HepG2 (cell line): ENCODE data around the gene LHX5. TPM values are rescaled to one million over a fixed set of nuclear protein-coding genes. Genes with fewer than 3 reads are reported as not detected.

ENCODE experiments used
- ATAC-seq: fragments of 200-7000 bp; cut with Tn5 transposase; 3 replicates; pipeline ENCODE4 v1.9.1; 2020; ENCODE audit warnings: mild to moderate bottlenecking, moderate library complexity
- BruUV-seq: library from RNA; stranded (reverse); fragments of 400-500 nt; replicated peaks from 2 replicates; lab custom pipeline; 2021; lab: Mats Ljungman, UMichigan
- CTCF ChIA-PET: fragments of 300-600 bp; formaldehyde crosslinking; extraction: SDS; loops from one replicate; lab custom pipeline; 2021; ENCODE audit warnings: low total read pairs, inconsistent platforms, low intra/inter-chr PET ratio; lab: Yijun Ruan, JAX
- POLR2A ChIA-PET: fragments of 350-600 bp; sonication (Branson Sonifier 250); formaldehyde crosslinking; loops from one replicate; lab custom pipeline; 2020; ENCODE audit warnings: antibody characterized with exemption, inconsistent platforms; lab: Yijun Ruan, JAX
- DNase-seq: peaks from one replicate; pipeline ENCODE4 v3.0.0-alpha.2; 2015; ENCODE audit warnings: low spot score
- FAIRE-seq: peaks from 3 replicates; lab custom pipeline; 2011; peaks lifted over from hg19 to GRCh38; lab: Jason Lieb, UNC
- H2AFZ ChIP-seq: one replicate; pipeline ENCODE4 v1.6.1; 2011; ENCODE audit warnings: low read length, inconsistent platforms
- H3K27ac ChIP-seq: fragments of 300-600 bp; 3 replicates; pipeline ENCODE4 v1.8.0; 2011; ENCODE audit warnings: mixed run types, mild to moderate bottlenecking, mixed read lengths, low read length, inconsistent platforms; ENCODE audit not compliant: insufficient read depth; ENCODE audit errors: extremely low read length
- H3K27me3 ChIP-seq, 2 experiments: fragments of 200-600 bp in 1 of 2; 2 replicates in 1 of 2; 3 replicates in 1 of 2; pipeline versions ENCODE4 v1.6.0 to v1.8.0; 2011; ENCODE audit warnings: low read length in 2 of 2, mild to moderate bottlenecking in 2 of 2, moderate library complexity in 2 of 2, inconsistent platforms in 1 of 2; ENCODE audit not compliant: insufficient read depth in 2 of 2, control insufficient read depth in 1 of 2
- H3K36me3 ChIP-seq, 2 experiments: fragments of 200-600 bp in 1 of 2; replicated peaks in 1 of 2; 2 replicates in 1 of 2; 3 replicates in 1 of 2; pipeline versions ENCODE4 v1.5.1 to v1.8.0; 2011; ENCODE audit warnings: low read length in 2 of 2, inconsistent platforms in 1 of 2; ENCODE audit not compliant: insufficient read depth in 2 of 2, control insufficient read depth in 1 of 2
- H3K4me1 ChIP-seq: 2 replicates; pipeline ENCODE4 v1.5.1; 2012; ENCODE audit warnings: low read length, inconsistent platforms; ENCODE audit not compliant: insufficient read depth
- H3K4me2 ChIP-seq: 2 replicates; pipeline ENCODE4 v1.6.0; 2011; ENCODE audit warnings: low read depth, low read length, inconsistent platforms
- H3K4me3 ChIP-seq, 3 experiments: fragments of 200-600 bp in 1 of 3; sonication (generic), shearing (Covaris generic) in 1 of 3; replicated peaks in 1 of 3; 2 replicates each; pipeline ENCODE4 v1.5.1; 2011 to 2016; ENCODE audit warnings: low read length in 3 of 3, inconsistent platforms in 2 of 3, low read depth in 2 of 3, mild to moderate bottlenecking in 2 of 3, control low read depth in 1 of 3, mixed read lengths in 1 of 3; ENCODE audit not compliant: insufficient read depth in 1 of 3
- H3K79me2 ChIP-seq: one replicate; pipeline ENCODE4 v1.6.1; 2011; ENCODE audit warnings: low read length, inconsistent platforms; ENCODE audit not compliant: insufficient read depth
- H3K9ac ChIP-seq: 2 replicates; pipeline ENCODE4 v1.6.0; 2011; ENCODE audit warnings: mild to moderate bottlenecking, low read depth, low read length, inconsistent platforms; ENCODE audit not compliant: insufficient read depth
- H3K9me3 ChIP-seq: 2 replicates; pipeline ENCODE4 v1.5.1; 2012; ENCODE audit warnings: mild to moderate bottlenecking, low read length
- H4K20me1 ChIP-seq: 2 replicates; pipeline ENCODE4 v1.6.0; 2011; ENCODE audit warnings: inconsistent platforms, mild to moderate bottlenecking, low read length, moderate library complexity; ENCODE audit not compliant: insufficient read depth
- MLLT10 ChIP-seq: sonication (generic); formaldehyde crosslinking; IDR thresholded peaks from 2 replicates; pipeline ENCODE4 v1.4.0; 2020; ENCODE audit warnings: missing genetic modification reagents
- MTA3 ChIP-seq: sonication (generic); formaldehyde crosslinking; IDR thresholded peaks from 2 replicates; pipeline ENCODE4 v1.4.0; 2020; ENCODE audit warnings: missing genetic modification reagents
- NR0B2 ChIP-seq: sonication (generic); formaldehyde crosslinking; IDR thresholded peaks from 2 replicates; pipeline ENCODE4 v1.4.0; 2020; ENCODE audit warnings: mild to moderate bottlenecking, missing genetic modification reagents
- PHF8 ChIP-seq: sonication (generic); formaldehyde crosslinking; IDR thresholded peaks from 2 replicates; pipeline ENCODE4 v1.5.0; 2020; ENCODE audit warnings: missing genetic modification reagents
- SALL1 ChIP-seq: sonication (generic); formaldehyde crosslinking; IDR thresholded peaks from 2 replicates; pipeline ENCODE4 v1.8.0; 2022; ENCODE audit warnings: mild to moderate bottlenecking, missing genetic modification reagents
- SRSF1 ChIP-seq: fragments of 200-400 bp; formaldehyde crosslinking; optimal IDR thresholded peaks from 2 replicates; pipeline ENCODE3; 2017; ENCODE audit warnings: mild to moderate bottlenecking, low read depth, low read length, moderate library complexity
- ZNF318 ChIP-seq: sonication (generic); formaldehyde crosslinking; IDR thresholded peaks from 2 replicates; pipeline ENCODE4 v1.4.0; 2020; ENCODE audit warnings: mild to moderate bottlenecking, missing genetic modification reagents
- ZNF383 ChIP-seq: sonication (generic); formaldehyde crosslinking; IDR thresholded peaks from 2 replicates; pipeline ENCODE4 v1.4.0; 2020; ENCODE audit warnings: missing genetic modification reagents, mild to moderate bottlenecking, borderline replicate concordance
- ZNF446 ChIP-seq: sonication (generic); formaldehyde crosslinking; IDR thresholded peaks from 2 replicates; pipeline ENCODE4 v1.5.0; 2020; ENCODE audit warnings: mild to moderate bottlenecking, missing genetic modification reagents
- ZNF543 ChIP-seq: sonication (generic); formaldehyde crosslinking; IDR thresholded peaks from 2 replicates; pipeline ENCODE4 v1.4.0; 2020; ENCODE audit warnings: mild to moderate bottlenecking, missing genetic modification reagents
- ZNF710 ChIP-seq: sonication (generic); formaldehyde crosslinking; IDR thresholded peaks from 2 replicates; pipeline ENCODE4 v1.5.0; 2020; ENCODE audit warnings: mild to moderate bottlenecking, missing genetic modification reagents, borderline replicate concordance
- ZNF740 ChIP-seq: sonication (generic); formaldehyde crosslinking; IDR thresholded peaks from 2 replicates; pipeline ENCODE4 v1.4.0; 2020; ENCODE audit warnings: missing genetic modification reagents
- ZNF768 ChIP-seq: sonication (generic); formaldehyde crosslinking; IDR thresholded peaks from 2 replicates; pipeline ENCODE4 v1.4.0; 2020; ENCODE audit warnings: missing genetic modification reagents
- ZSCAN25 ChIP-seq: sonication (generic); formaldehyde crosslinking; IDR thresholded peaks from 2 replicates; pipeline ENCODE4 v1.8.0; 2022; ENCODE audit warnings: mild to moderate bottlenecking, missing genetic modification reagents
- WGBS: methylation state at CpG from one replicate; pipeline ENCODE4 v1.1.6; 2017; ENCODE audit warnings: low lambda C conversion rate; 5-methylcytosine and 5-hydroxymethylcytosine counted together
- in situ Hi-C: cut with HindIII; loops from 2 replicates; pipeline ENCODE4 v1.10.0; 2017; ENCODE audit warnings: low pct_unique_long_range_greater_than_20kb; ENCODE audit not compliant: extremely low pct_ligation_motif_present
- intact Hi-C: fragments of 100-400 bp; cut with micrococcal nuclease; formaldehyde crosslinking; loops from one replicate; pipeline ENCODE4 v1.10.0; 2022; ENCODE audit not compliant: unreplicated experiment
- polyA plus RNA-seq, 8 experiments: library from polyadenylated mRNA; depleted of rRNA in 3 of 8; stranded (reverse) in 7 of 8; unstranded in 1 of 8; fragments of >200 nt; fragmentation: Illumina TruSeq in 4 of 8; extraction: Trizol in 4 of 8; gene quantifications; 2 replicates each; pipeline versions ENCODE4 v1.2.1 to v1.2.3, GENCODE V29; 2011 to 2016; ENCODE audit warnings: low read depth in 4 of 8, missing spikeins in 1 of 8, mixed read lengths in 1 of 8; ENCODE audit not compliant: insufficient read depth in 1 of 8
- total RNA-seq, 5 experiments: library from RNA; depleted of rRNA; stranded (reverse); fragments of >200 nt; fragmentation: Illumina TruSeq; extraction: Trizol; gene quantifications; 2 replicates each; pipeline ENCODE4 v1.2.3, GENCODE V29; 2016; ENCODE audit warnings: low read depth in 1 of 5

LHX5 gene
- total and polyA plus RNA-seq, 2 of the 13 experiments (the other 11 are each of a cell fraction or from before 2014, with no cell fraction given): not detected

- in situ Hi-C loops: no loop called here
- CTCF ChIA-PET: no interaction called here
- BruUV-seq: no TSS peak
Measured at GRCh38 chr12:113477842-113478215, 6.2 kb upstream of the LHX5 start.

More at GRCh38 chr12:113477842-113478215, 6.2 kb upstream of the LHX5 start:
- Histone ChIP-seq H3K9ac (no peak overlapping the region), H2AFZ (no peak overlapping the region), H3K4me2 (no peak overlapping the region), H4K20me1 (peaks cover 10% of the 10 kb centered on the region; the same call in 1 of the 2 replicates)
- intact Hi-C loops: no loop called here
- FAIRE-seq: no peak
- TF ChIP-seq NR0B2 (CRISPR knock-in tag): no peak
- no peak for TF ChIP-seq ZSCAN25 (CRISPR knock-in tag)
- TF ChIP-seq ZNF318 (CRISPR knock-in tag): no peak
- TF ChIP-seq ZNF740: no peak
- TF ChIP-seq SRSF1: no peak
- TF ChIP-seq ZNF446 (CRISPR knock-in tag): no peak
- no peak for TF ChIP-seq MLLT10 (CRISPR knock-in tag)
- no peak for TF ChIP-seq SALL1
- no peak for TF ChIP-seq MTA3 (CRISPR knock-in tag)
- TF ChIP-seq PHF8 (CRISPR knock-in tag): no peak
- TF ChIP-seq ZNF543 (CRISPR knock-in tag): no peak
- TF ChIP-seq ZNF768 (CRISPR knock-in tag): no peak
- no peak for TF ChIP-seq ZNF710 (CRISPR knock-in tag)
- TF ChIP-seq ZNF383 (CRISPR knock-in tag): no peak
- TF ChIP-seq, all 625 proteins: peak for 0
- Histone ChIP-seq H3K36me3 (no peaks in the 10 kb centered on the region), H3K27me3 (peaks cover 9 to 60% of the 10 kb centered on the region in 2 experiments), H3K79me2 (no peaks in the 10 kb centered on the region), H3K9me3 (no peaks in the 10 kb centered on the region), H3K27ac (no peak overlapping the region), H3K4me1 (no peaks in the 10 kb centered on the region), H3K4me3 (no peak overlapping the region)
- WGBS: no CpG with 5 or more reads among the region's 3 CpGs
- POLR2A ChIA-PET: no interaction called here
- no peak for ATAC-seq
- DNase-seq: no peak
